OCI-LY7 (cell line): ENCODE measurements around the gene GTF3C2.

Experiments
- CTCF ChIP-seq: fragments of 200-600 bp; sonication (generic); conservative IDR thresholded peaks from 2 replicates; pipeline ENCODE4 v1.5.1; 2014; ENCODE audit warnings: mild to moderate bottlenecking, antibody characterized with exemption, low read length, moderate library complexity, mixed read lengths
- EZH2phosphoT487 ChIP-seq: fragments of 200-600 bp; sonication (generic); IDR thresholded peaks from 2 replicates; pipeline ENCODE4 v1.6.1; 2018; ENCODE audit warnings: low read depth, borderline replicate concordance, mild to moderate bottlenecking, mixed run types, antibody characterized with exemption, low read length, moderate library complexity, mixed read lengths

- TF ChIP-seq CTCF (no peak), EZH2phosphoT487 (no peak)
These were observed 2.0 kb downstream of the GTF3C2 start for GRCh38 chr2:27354597-27354927.
